A549 (cell line): ENCODE measurements around the gene PRKCE. TPM values are rescaled to one million over a fixed set of nuclear protein-coding genes. Genes with fewer than 3 reads are reported as not detected.

Experiments
- ATAC-seq, 2 experiments: fragments of 200-7000 bp in 1 of 2; fragments of >200 bp in 1 of 2; cut with Nextera tagmentation in 1 of 2; cut with Tn5 transposase in 1 of 2; 3 replicates each; pipeline versions ENCODE4 v1.8.0 to v1.9.1; 2018 to 2020; ENCODE audit warnings: mild to moderate bottlenecking in 1 of 2, moderate library complexity in 1 of 2
- CTCF ChIA-PET: fragments of 300-600 bp; sonication (Branson Sonifier 250); formaldehyde crosslinking; extraction: SDS; loops from one replicate; lab custom pipeline; 2021; ENCODE audit warnings: antibody characterized with exemption, inconsistent platforms; lab: Yijun Ruan, JAX
- POLR2A ChIA-PET: fragments of 350-600 bp; formaldehyde crosslinking; extraction: SDS; loops from one replicate; lab custom pipeline; 2021; ENCODE audit warnings: antibody characterized with exemption, inconsistent platforms; lab: Yijun Ruan, JAX
- DNase-seq, 2 experiments: peaks; one replicate each; pipeline versions ENCODE4 v3.0.0 to v3.0.0-alpha.2; 2011 to 2016; ENCODE audit warnings: low read depth in 1 of 2, low spot score in 1 of 2
- FAIRE-seq: peaks from 2 replicates; lab custom pipeline; 2011; peaks lifted over from hg19 to GRCh38; lab: Jason Lieb, UNC
- H3K27ac ChIP-seq, 2 experiments: fragments of >200 bp; sonication (Bioruptor Twin); formaldehyde crosslinking; 3 replicates each; pipeline ENCODE4 v1.5.1; 2016 to 2017
- H3K4me1 ChIP-seq: fragments of >200 bp; sonication (Bioruptor Twin); formaldehyde crosslinking; 3 replicates; pipeline ENCODE4 v1.6.1; 2016
- H3K4me2 ChIP-seq: fragments of >200 bp; sonication (Bioruptor Twin); formaldehyde crosslinking; 3 replicates; pipeline ENCODE4 v1.6.1; 2016
- H3K4me3 ChIP-seq: fragments of >200 bp; sonication (Bioruptor Twin); formaldehyde crosslinking; 3 replicates; pipeline ENCODE4 v1.5.1; 2016
- H3K9me3 ChIP-seq: fragments of >200 bp; sonication (Bioruptor Twin); formaldehyde crosslinking; 3 replicates; pipeline ENCODE4 v1.6.1; 2016
- CBX2 ChIP-seq: fragments of 200-600 bp; sonication (generic); IDR thresholded peaks from 2 replicates; pipeline ENCODE4 v1.6.1; 2016; ENCODE audit warnings: low read depth, mild to moderate bottlenecking, borderline replicate concordance
- CBX8 ChIP-seq: fragments of 200-600 bp; sonication (generic); IDR thresholded peaks from 2 replicates; pipeline ENCODE4 v1.6.1; 2016
- CEBPB ChIP-seq, 2 experiments: fragments of >200 bp in 1 of 2; sonication (Bioruptor Twin) in 1 of 2; formaldehyde crosslinking in 1 of 2; IDR thresholded peaks; 2 replicates each; pipeline ENCODE4 v1.6.1; 2012 to 2016
- CHD4 ChIP-seq: fragments of 200-600 bp; sonication (generic); IDR thresholded peaks from 2 replicates; pipeline ENCODE4 v1.6.1; 2016; ENCODE audit warnings: antibody characterized with exemption, mild to moderate bottlenecking, borderline replicate concordance
- EHMT2 ChIP-seq: fragments of 200-600 bp; sonication (generic); IDR thresholded peaks from 2 replicates; pipeline ENCODE4 v1.6.1; 2016; ENCODE audit warnings: antibody characterized with exemption, low read depth, mild to moderate bottlenecking, moderate library complexity
- FOSL2 ChIP-seq, 2 experiments: fragments of 450-650 bp in 1 of 2; fragments of >200 bp in 1 of 2; sonication (Bioruptor Twin) in 1 of 2; formaldehyde crosslinking; IDR thresholded peaks; 2 replicates each; pipeline versions ENCODE4 v1.5.0 to v1.6.1; 2016 to 2020; ENCODE audit warnings: mild to moderate bottlenecking in 1 of 2, moderate library complexity in 1 of 2
- FOXS1 ChIP-seq: fragments of 250-450 bp; sonication (Bioruptor Pico); IDR thresholded peaks from 2 replicates; pipeline ENCODE4 v1.5.0; 2020; ENCODE audit warnings: mild to moderate bottlenecking, moderate library complexity
- GATA3 ChIP-seq: IDR thresholded peaks from 2 replicates; pipeline ENCODE4 v1.6.1; 2012; ENCODE audit warnings: borderline replicate concordance
- HOXB5 ChIP-seq: fragments of 250-450 bp; sonication (Bioruptor Pico); IDR thresholded peaks from 2 replicates; pipeline ENCODE4 v1.5.0; 2020; ENCODE audit warnings: mild to moderate bottlenecking, moderate library complexity
- JUN ChIP-seq, 2 experiments: fragments of >200 bp; sonication (Bioruptor Twin); formaldehyde crosslinking; IDR thresholded peaks; 2 replicates in 1 of 2; 3 replicates in 1 of 2; pipeline ENCODE4 v1.6.1; 2016 to 2017
- MYC ChIP-seq: IDR thresholded peaks from 2 replicates; pipeline ENCODE4 v1.6.1; 2012; ENCODE audit warnings: mild to moderate bottlenecking, inconsistent platforms, low read length, improper control_type of control experiment, borderline replicate concordance
- NPAS2 ChIP-seq: fragments of 250-450 bp; sonication (Bioruptor Pico); IDR thresholded peaks from 2 replicates; pipeline ENCODE4 v1.8.0; 2022; ENCODE audit warnings: mild to moderate bottlenecking, moderate library complexity, borderline replicate concordance
- PHF8 ChIP-seq: fragments of 200-600 bp; sonication (generic); IDR thresholded peaks from 2 replicates; pipeline ENCODE4 v1.6.1; 2016; ENCODE audit warnings: low read depth, mild to moderate bottlenecking, antibody characterized with exemption, moderate library complexity, borderline replicate concordance
- POLR2AphosphoS2 ChIP-seq: conservative IDR thresholded peaks from 2 replicates; pipeline ENCODE4 v1.6.1; 2012; ENCODE audit warnings: low read length, improper control_type of control experiment, inconsistent platforms
- SMC3 ChIP-seq: fragments of >200 bp; sonication (Bioruptor Twin); formaldehyde crosslinking; IDR thresholded peaks from 3 replicates; pipeline ENCODE4 v1.6.1; 2018; ENCODE audit warnings: inconsistent platforms
- ZSCAN20 ChIP-seq: fragments of 250-450 bp; sonication (Bioruptor Pico); IDR thresholded peaks from 2 replicates; pipeline ENCODE4 v1.8.0; 2022; ENCODE audit warnings: mild to moderate bottlenecking, moderate library complexity
- WGBS: methylation state at CpG from one replicate; pipeline ENCODE4 v1.1.6; 2017; ENCODE audit errors: missing lambda C conversion rate; 5-methylcytosine and 5-hydroxymethylcytosine counted together
- polyA plus RNA-seq, 4 experiments: library from polyadenylated mRNA; depleted of rRNA in 3 of 4; stranded (reverse); fragments of >200 nt; fragmentation: RNase III in 1 of 4; extraction: RNeasy Plus Mini Kit Qiagen cat#74134 plus additional on column Dnase treatment in 1 of 4; gene quantifications; 2 replicates in 3 of 4; 3 replicates in 1 of 4; pipeline ENCODE4 v1.2.3, GENCODE V29; 2011 to 2017
- TF ChIP-seq, protein P1 (sequence below): fragments of 250-450 bp; sonication (Bioruptor Pico); IDR thresholded peaks from 2 replicates; pipeline ENCODE4 v1.5.0; 2020; ENCODE audit warnings: low read depth, mild to moderate bottlenecking, moderate library complexity

Gene PRKCE
- polyA plus RNA-seq, 2 of the 4 experiments (the other 2 are of a cell fraction), result 11.5 to 12.0 TPM

GRCh38 chr2:45952591-45952990, 301.1 kb downstream of the PRKCE start (continued):
- no peak for TF ChIP-seq POLR2AphosphoS2

DNA sequence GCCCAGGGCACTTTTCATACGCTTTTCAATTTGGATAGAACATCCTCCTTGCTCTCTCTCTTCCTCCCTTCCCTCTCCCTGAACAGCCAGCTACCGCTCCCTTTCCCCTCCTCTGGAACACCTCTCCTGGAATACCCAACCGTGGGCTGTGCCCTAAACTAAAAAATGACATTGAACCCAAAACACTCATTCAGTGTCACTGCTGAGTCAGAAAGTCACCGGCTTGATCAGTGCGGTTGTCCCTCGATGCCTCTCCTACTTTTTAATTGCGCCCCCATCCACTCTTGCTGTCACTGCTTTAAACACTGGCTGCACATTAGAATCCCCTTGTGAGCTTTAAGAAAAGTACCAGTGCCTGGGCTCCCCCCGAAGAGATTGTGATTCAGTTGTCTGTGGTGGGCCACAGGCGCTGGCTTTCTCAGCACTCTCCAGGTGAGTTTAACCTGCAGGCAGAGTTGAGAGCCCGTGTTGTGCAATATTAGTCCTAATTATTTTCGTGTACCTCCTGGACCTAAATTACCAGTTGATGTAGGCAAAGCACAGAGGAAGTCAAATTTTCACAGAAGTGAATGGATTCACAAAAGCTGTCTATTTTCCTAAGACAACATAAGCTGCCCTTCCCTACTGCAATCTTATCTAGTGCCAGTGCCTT, 302.0 kb downstream of the PRKCE start:
- DNase-seq, result no peak
- Histone ChIP-seq H3K9me3 (no peaks in the 10 kb centered on the region), H3K27ac (0 out of 6 replicates have a peak overlapping the region, but pooled peaks of 1 of the 2 experiments have one; percentile 7), H3K4me2 (no peak overlapping the region)
- no peak for FAIRE-seq
- CTCF ChIA-PET, result interaction anchor here (1.2 kb wide), 2 partner anchors 27 to 649 kb away, joined by 4 to 6 read pairs; no protein-coding TSS in a partner anchor
- TF ChIP-seq CEBPB (IDR thresholded peaks at IDR 0.05) (0 out of 4 replicates have a peak, but pooled peaks have one; percentile 6 to 25), SMC3 (no peak)
- TF ChIP-seq, all 56 proteins: peak for 1
- no peak overlapping the region for H3K4me3 ChIP-seq
- ATAC-seq, result no peak
- WGBS, result 89% methylated on average over 11 of the region's 11 CpGs
- POLR2A ChIA-PET, result no interaction called here
- 0 out of 3 replicates have a peak, but pooled peaks cover 3% of the 10 kb centered on the region for H3K4me1 ChIP-seq

GRCh38 chr2:45954233-45954850, 302.9 kb downstream of the PRKCE start:
- DNase-seq (no peak), ATAC-seq (no peak), FAIRE-seq (no peak)
- peaks cover 9% of the 10 kb centered on the region for H3K4me1 ChIP-seq
- CTCF ChIA-PET, result interaction anchor here (1.0 to 1.8 kb wide), 3 partner anchors 14 to 39 kb away, joined by 3 to 4 read pairs (median 4); no protein-coding TSS in a partner anchor
- WGBS, result 85% methylated on average over 1 of the region's 1 CpG
- no peak overlapping the region for H3K4me3 ChIP-seq
- H3K9me3 ChIP-seq, result no peaks in the 10 kb centered on the region
- H3K4me2 ChIP-seq, result no peak overlapping the region
- H3K27ac ChIP-seq, result no peak overlapping the region
- POLR2A ChIA-PET, result no interaction called here
- TF ChIP-seq MYC (no peak), CBX8 (no peak), CEBPB (IDR thresholded peaks at IDR 0.05) (0 out of 4 replicates have a peak, but pooled peaks of 1 of the 2 experiments have one; percentile 21), EHMT2 (no peak)

- Histone ChIP-seq H3K9me3 (no peaks in the 10 kb centered on the region), H3K4me1 (peaks cover 42% of the 10 kb centered on the region), H3K27ac (no peak overlapping the region), H3K4me3 (no peak overlapping the region), H3K4me2 (no peak overlapping the region)
- DNase-seq (no peak), FAIRE-seq (peak; percentile 82), ATAC-seq (no peak)
- POLR2A ChIA-PET, result no interaction called here
- CTCF ChIA-PET, result interaction anchor here (0.7 to 1.2 kb wide), 2 partner anchors 36 to 273 kb away, joined by 3 read pairs; no protein-coding TSS in a partner anchor
- TF ChIP-seq HOXB5 (CRISPR knock-in tag) (no peak), GATA3 (no peak), CBX2 (no peak), FOXS1 (CRISPR knock-in tag) (no peak), ZSCAN20 (CRISPR knock-in tag) (no peak), CEBPB (IDR thresholded peaks at IDR 0.05) (no peak), PHF8 (no peak), CHD4 (no peak), NPAS2 (CRISPR knock-in tag) (no peak), JUN (IDR thresholded peaks at IDR 0.05) (no peak), FOSL2 (IDR thresholded peaks at IDR 0.05) (no peak), FOSL2 (CRISPR knock-in tag; IDR thresholded peaks at IDR 0.05) (no peak)
- TF ChIP-seq, protein P1, sequence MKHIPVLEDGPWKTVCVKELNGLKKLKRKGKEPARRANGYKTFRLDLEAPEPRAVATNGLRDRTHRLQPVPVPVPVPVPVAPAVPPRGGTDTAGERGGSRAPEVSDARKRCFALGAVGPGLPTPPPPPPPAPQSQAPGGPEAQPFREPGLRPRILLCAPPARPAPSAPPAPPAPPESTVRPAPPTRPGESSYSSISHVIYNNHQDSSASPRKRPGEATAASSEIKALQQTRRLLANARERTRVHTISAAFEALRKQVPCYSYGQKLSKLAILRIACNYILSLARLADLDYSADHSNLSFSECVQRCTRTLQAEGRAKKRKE (CRISPR knock-in tag), result no peak
- 85% methylated on average over 4 of the region's 4 CpGs for WGBS
These were observed 306.2 kb downstream of the PRKCE start for GRCh38 chr2:45957533-45958227.
